ENCODE measurements around the gene MACF1. TPM values are rescaled to one million over a fixed set of nuclear protein-coding genes. Genes with fewer than 3 reads are reported as not detected.

MACF1 gene
- total RNA-seq, 1 donor from 2014 or later: 694 TPM

DNA sequence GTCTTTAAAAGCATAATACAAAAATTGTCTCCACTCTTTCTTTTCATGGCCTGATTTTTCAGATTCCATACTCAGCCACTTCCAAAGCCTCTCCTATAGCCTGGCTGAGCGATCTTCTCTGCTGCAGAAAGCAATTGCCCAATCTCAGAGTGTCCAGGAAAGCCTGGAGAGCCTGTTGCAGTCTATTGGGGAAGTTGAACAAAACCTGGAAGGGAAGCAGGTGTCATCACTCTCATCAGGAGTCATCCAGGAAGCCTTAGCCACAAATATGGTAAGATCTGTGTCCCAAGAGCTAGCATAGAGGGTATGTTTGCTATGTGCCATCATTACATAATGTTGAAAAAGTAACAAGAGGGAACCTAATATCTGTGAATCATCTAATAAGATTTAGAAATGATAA, 156.2 kb downstream of the MACF1 start:
- TF ChIP-seq, protein P1, sequence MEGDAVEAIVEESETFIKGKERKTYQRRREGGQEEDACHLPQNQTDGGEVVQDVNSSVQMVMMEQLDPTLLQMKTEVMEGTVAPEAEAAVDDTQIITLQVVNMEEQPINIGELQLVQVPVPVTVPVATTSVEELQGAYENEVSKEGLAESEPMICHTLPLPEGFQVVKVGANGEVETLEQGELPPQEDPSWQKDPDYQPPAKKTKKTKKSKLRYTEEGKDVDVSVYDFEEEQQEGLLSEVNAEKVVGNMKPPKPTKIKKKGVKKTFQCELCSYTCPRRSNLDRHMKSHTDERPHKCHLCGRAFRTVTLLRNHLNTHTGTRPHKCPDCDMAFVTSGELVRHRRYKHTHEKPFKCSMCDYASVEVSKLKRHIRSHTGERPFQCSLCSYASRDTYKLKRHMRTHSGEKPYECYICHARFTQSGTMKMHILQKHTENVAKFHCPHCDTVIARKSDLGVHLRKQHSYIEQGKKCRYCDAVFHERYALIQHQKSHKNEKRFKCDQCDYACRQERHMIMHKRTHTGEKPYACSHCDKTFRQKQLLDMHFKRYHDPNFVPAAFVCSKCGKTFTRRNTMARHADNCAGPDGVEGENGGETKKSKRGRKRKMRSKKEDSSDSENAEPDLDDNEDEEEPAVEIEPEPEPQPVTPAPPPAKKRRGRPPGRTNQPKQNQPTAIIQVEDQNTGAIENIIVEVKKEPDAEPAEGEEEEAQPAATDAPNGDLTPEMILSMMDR (IDR thresholded peaks at IDR 0.05; ENCODE audit: insufficient read depth, low read depth, low read length): no peak
- TF ChIP-seq EZH2 (IDR thresholded peaks at IDR 0.05; ENCODE audit: insufficient read depth, low read length): no peak
- Histone ChIP-seq H3K4me1 (ENCODE audit: insufficient read depth, low read length) (no peaks in the 10 kb centered on the region), H2AFZ (ENCODE audit: low read depth, low read length) (no peak overlapping the region), H3K27me3 (ENCODE audit: insufficient read depth, low read length) (no peaks in the 10 kb centered on the region), H3K9me3 (ENCODE audit: insufficient read depth, low read depth, low read length) (no peaks in the 10 kb centered on the region), H3K4me3 (ENCODE audit: insufficient read depth, low read depth, low read length) (no peak overlapping the region), H3K9ac (ENCODE audit: low read length) (no peak overlapping the region), H3K79me2 (ENCODE audit: insufficient read depth, low read length) (peaks cover 14% of the 10 kb centered on the region), H4K20me1 (ENCODE audit: insufficient read depth, low read length) (peaks cover 29% of the 10 kb centered on the region), H3K27ac (ENCODE audit: low read depth, low read length) (no peak overlapping the region), H3K36me3 (ENCODE audit: insufficient read depth, low read length) (peaks cover 55% of the 10 kb centered on the region), H3K4me2 (ENCODE audit: low read length) (no peak overlapping the region)
- Mint-ChIP-seq H3K36me3 (ENCODE audit: low read depth, unreplicated experiment) (peaks cover 35% of the 10 kb centered on the region), H3K27me3 (ENCODE audit: low read depth, unreplicated experiment) (no peaks in the 10 kb centered on the region), H3K9me3 (ENCODE audit: unreplicated experiment) (no peaks in the 10 kb centered on the region), H3K4me1 (ENCODE audit: low read depth, unreplicated experiment) (peaks cover 9% of the 10 kb centered on the region), H3K4me3 (ENCODE audit: unreplicated experiment) (no peak overlapping the region), H3K27ac (ENCODE audit: unreplicated experiment) (peak overlapping the region; percentile 67)
- DNase-seq (ENCODE audit: low read depth) (no peak), FAIRE-seq (no peak)

DNA sequence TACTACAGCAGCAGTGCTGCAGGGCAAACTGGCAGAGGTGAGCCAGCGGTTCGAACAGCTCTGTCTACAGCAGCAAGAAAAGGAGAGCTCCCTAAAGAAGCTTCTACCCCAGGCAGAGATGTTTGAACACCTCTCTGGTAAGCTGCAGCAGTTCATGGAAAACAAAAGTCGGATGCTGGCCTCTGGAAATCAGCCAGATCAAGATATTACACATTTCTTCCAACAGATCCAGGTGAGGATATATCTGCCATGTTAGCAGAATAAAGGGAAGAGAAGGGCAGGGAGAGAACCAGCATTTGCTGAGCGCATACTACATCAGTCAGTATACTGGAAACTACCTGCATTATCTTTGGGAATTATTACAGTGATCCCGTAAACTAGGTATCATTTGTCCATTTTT, 157.0 kb downstream of the MACF1 start:
- H3K27ac ChIP-seq (ENCODE audit: low read depth, low read length): no peak overlapping the region
- FAIRE-seq (no peak), DNase-seq (ENCODE audit: low read depth) (no peak)
- peaks cover 31% of the 10 kb centered on the region for H4K20me1 ChIP-seq (ENCODE audit: insufficient read depth, low read length)
- no peaks in the 10 kb centered on the region for H3K9me3 ChIP-seq (ENCODE audit: insufficient read depth, low read depth, low read length)
- no peak overlapping the region for H2AFZ ChIP-seq (ENCODE audit: low read depth, low read length)
- no peak overlapping the region for H3K4me2 ChIP-seq (ENCODE audit: low read length)
- Mint-ChIP-seq H3K27ac (ENCODE audit: unreplicated experiment) (peak overlapping the region; percentile 43), H3K4me1 (ENCODE audit: low read depth, unreplicated experiment) (peaks cover 7% of the 10 kb centered on the region), H3K27me3 (ENCODE audit: low read depth, unreplicated experiment) (no peaks in the 10 kb centered on the region), H3K36me3 (ENCODE audit: low read depth, unreplicated experiment) (peaks cover 38% of the 10 kb centered on the region), H3K9me3 (ENCODE audit: unreplicated experiment) (no peaks in the 10 kb centered on the region), H3K4me3 (ENCODE audit: unreplicated experiment) (no peak overlapping the region)
- H3K9ac ChIP-seq (ENCODE audit: low read length): no peak overlapping the region
- TF ChIP-seq, protein P1 (IDR thresholded peaks at IDR 0.05; ENCODE audit: insufficient read depth, low read depth, low read length): no peak
- TF ChIP-seq EZH2 (IDR thresholded peaks at IDR 0.05; ENCODE audit: insufficient read depth, low read length): no peak
- peaks cover 14% of the 10 kb centered on the region for H3K79me2 ChIP-seq (ENCODE audit: insufficient read depth, low read length)
- no peaks in the 10 kb centered on the region for H3K27me3 ChIP-seq (ENCODE audit: insufficient read depth, low read length)
- peaks cover 62% of the 10 kb centered on the region for H3K36me3 ChIP-seq (ENCODE audit: insufficient read depth, low read length)
- H3K4me3 ChIP-seq (ENCODE audit: insufficient read depth, low read depth, low read length): no peak overlapping the region
- no peaks in the 10 kb centered on the region for H3K4me1 ChIP-seq (ENCODE audit: insufficient read depth, low read length)

DNA sequence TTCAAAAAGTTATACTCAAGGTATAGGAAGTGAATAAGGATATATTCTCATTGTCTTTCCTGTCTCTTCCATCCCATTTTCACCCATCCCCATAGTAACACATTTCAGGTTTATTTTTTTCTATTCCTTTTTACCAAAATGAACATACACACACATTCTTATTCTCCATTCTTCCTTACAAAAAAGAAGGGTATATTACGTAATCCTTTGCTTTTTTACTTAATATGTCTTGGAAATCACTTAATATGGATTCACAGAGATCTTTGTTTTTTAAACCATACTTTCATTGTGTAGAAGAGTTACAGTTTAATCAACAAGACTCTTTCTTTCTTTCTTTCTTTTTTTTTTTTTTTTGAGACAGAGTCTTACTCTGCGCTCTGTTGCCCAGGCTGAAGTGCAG, 158.8 kb downstream of the MACF1 start:
- Histone ChIP-seq H3K27ac (ENCODE audit: low read depth, low read length) (no peak overlapping the region), H3K36me3 (ENCODE audit: insufficient read depth, low read length) (peaks cover 51% of the 10 kb centered on the region), H3K4me3 (ENCODE audit: insufficient read depth, low read depth, low read length) (no peak overlapping the region), H3K9ac (ENCODE audit: low read length) (no peak overlapping the region), H2AFZ (ENCODE audit: low read depth, low read length) (no peak overlapping the region), H3K79me2 (ENCODE audit: insufficient read depth, low read length) (peaks cover 13% of the 10 kb centered on the region), H3K4me2 (ENCODE audit: low read length) (no peak overlapping the region), H4K20me1 (ENCODE audit: insufficient read depth, low read length) (peaks cover 25% of the 10 kb centered on the region), H3K9me3 (ENCODE audit: insufficient read depth, low read depth, low read length) (no peaks in the 10 kb centered on the region), H3K27me3 (ENCODE audit: insufficient read depth, low read length) (no peaks in the 10 kb centered on the region), H3K4me1 (ENCODE audit: insufficient read depth, low read length) (no peaks in the 10 kb centered on the region)
- Mint-ChIP-seq H3K27ac (ENCODE audit: unreplicated experiment) (no peak overlapping the region), H3K4me1 (ENCODE audit: low read depth, unreplicated experiment) (peaks cover 7% of the 10 kb centered on the region), H3K4me3 (ENCODE audit: unreplicated experiment) (no peak overlapping the region), H3K27me3 (ENCODE audit: low read depth, unreplicated experiment) (no peaks in the 10 kb centered on the region), H3K36me3 (ENCODE audit: low read depth, unreplicated experiment) (peaks cover 29% of the 10 kb centered on the region), H3K9me3 (ENCODE audit: unreplicated experiment) (no peaks in the 10 kb centered on the region)
- no peak for FAIRE-seq
- DNase-seq (ENCODE audit: low read depth): no peak
- TF ChIP-seq, protein P1 (IDR thresholded peaks at IDR 0.05; ENCODE audit: insufficient read depth, low read depth, low read length): no peak
- no peak for TF ChIP-seq EZH2 (IDR thresholded peaks at IDR 0.05; ENCODE audit: insufficient read depth, low read length)
